IPS-15b (cell line): ENCODE measurements around the gene C1QTNF6.
"Not testable (repeated sequence)": the region's sequence is repeated elsewhere in the genome, so short reads cannot be mapped to it uniquely, and the experiment has no call there.

ENCODE experiments used
- H3K27me3 ChIP-seq: one replicate; pipeline ENCODE4 v1.6.1; 2013; ENCODE audit warnings: low read length; ENCODE audit not compliant: control insufficient read depth, insufficient read depth
- H3K36me3 ChIP-seq: one replicate; pipeline ENCODE4 v1.6.1; 2013; ENCODE audit warnings: low read length; ENCODE audit not compliant: control insufficient read depth, insufficient read depth
- H3K4me1 ChIP-seq: one replicate; pipeline ENCODE4 v1.6.1; 2013; ENCODE audit warnings: mild to moderate bottlenecking, low read length; ENCODE audit not compliant: control insufficient read depth, insufficient read depth
- H3K4me3 ChIP-seq: one replicate; pipeline ENCODE4 v1.5.1; 2013; ENCODE audit warnings: low read depth, low read length
- H3K9ac ChIP-seq: one replicate; pipeline ENCODE4 v1.6.1; 2013; ENCODE audit warnings: low read depth, mild to moderate bottlenecking, low read length
- H3K9me3 ChIP-seq: one replicate; pipeline ENCODE4 v1.6.1; 2013; ENCODE audit warnings: mild to moderate bottlenecking, low read length; ENCODE audit not compliant: control insufficient read depth, insufficient read depth

The C1QTNF6 gene

GRCh38 chr22:37202001-37202555 lies 14.0 kb upstream of the C1QTNF6 start:
- no peaks in the 10 kb centered on the region for H3K36me3 ChIP-seq
- peaks cover 8% of the 10 kb centered on the region for H3K4me1 ChIP-seq
- no peak overlapping the region for H3K4me3 ChIP-seq
- H3K27me3 ChIP-seq: no peaks in the 10 kb centered on the region
- H3K9ac ChIP-seq: no peak overlapping the region
- no peaks in the 10 kb centered on the region for H3K9me3 ChIP-seq

GRCh38 chr22:37201443-37201820 lies 13.4 kb upstream of the C1QTNF6 start:
- not testable (repeated sequence) for H3K27me3 ChIP-seq, H3K9ac ChIP-seq, H3K4me1 ChIP-seq

GRCh38 chr22:37199760-37200108 lies 11.7 kb upstream of the C1QTNF6 start:
- H3K9me3 ChIP-seq: no peaks in the 10 kb centered on the region
- H3K36me3 ChIP-seq: no peaks in the 10 kb centered on the region
- peaks cover 8% of the 10 kb centered on the region for H3K4me1 ChIP-seq
- peak overlapping the region; percentile 48 for H3K4me3 ChIP-seq
- H3K9ac ChIP-seq: no peak overlapping the region
- no peaks in the 10 kb centered on the region for H3K27me3 ChIP-seq

More at GRCh38 chr22:37201443-37201820, 13.4 kb upstream of the C1QTNF6 start:
- not testable (repeated sequence) for H3K9me3 ChIP-seq, H3K36me3 ChIP-seq, H3K4me3 ChIP-seq

- H3K27me3 ChIP-seq: no peaks in the 10 kb centered on the region
- H3K4me3 ChIP-seq: peak overlapping the region; percentile 77
- peaks cover 8% of the 10 kb centered on the region for H3K4me1 ChIP-seq
- no peaks in the 10 kb centered on the region for H3K36me3 ChIP-seq
- no peaks in the 10 kb centered on the region for H3K9me3 ChIP-seq
- H3K9ac ChIP-seq: peak overlapping the region; percentile 94
These were observed 11.2 kb upstream of the C1QTNF6 start for GRCh38 chr22:37199103-37199759.

GRCh38 chr22:37198258-37199102 lies 10.4 kb upstream of the C1QTNF6 start:
- Histone ChIP-seq H3K4me3 (peak overlapping the region; percentile 77), H3K9me3 (no peaks in the 10 kb centered on the region), H3K9ac (peak overlapping the region; percentile 94), H3K4me1 (peaks cover 8% of the 10 kb centered on the region), H3K27me3 (no peaks in the 10 kb centered on the region), H3K36me3 (no peaks in the 10 kb centered on the region)

- Histone ChIP-seq H3K36me3 (no peaks in the 10 kb centered on the region), H3K9ac (no peak overlapping the region), H3K27me3 (no peaks in the 10 kb centered on the region), H3K4me3 (peak overlapping the region; percentile 49), H3K9me3 (no peaks in the 10 kb centered on the region), H3K4me1 (peaks cover 8% of the 10 kb centered on the region)
These were observed 9.6 kb upstream of the C1QTNF6 start for GRCh38 chr22:37197451-37198257.

- Histone ChIP-seq H3K9me3 (no peaks in the 10 kb centered on the region), H3K36me3 (no peaks in the 10 kb centered on the region), H3K4me3 (no peak overlapping the region), H3K9ac (no peak overlapping the region), H3K4me1 (peaks cover 8% of the 10 kb centered on the region), H3K27me3 (no peaks in the 10 kb centered on the region)
These were observed 8.7 kb upstream of the C1QTNF6 start for GRCh38 chr22:37196539-37197450.

GRCh38 chr22:37195921-37196320 lies 7.9 kb upstream of the C1QTNF6 start:
- H3K4me3 ChIP-seq: no peak overlapping the region
- peaks cover 8% of the 10 kb centered on the region for H3K4me1 ChIP-seq
- no peak overlapping the region for H3K9ac ChIP-seq
- no peaks in the 10 kb centered on the region for H3K36me3 ChIP-seq
- no peaks in the 10 kb centered on the region for H3K27me3 ChIP-seq
- no peaks in the 10 kb centered on the region for H3K9me3 ChIP-seq

- Histone ChIP-seq H3K36me3 (no peaks in the 10 kb centered on the region), H3K9ac (no peak overlapping the region), H3K4me1 (peaks cover 5% of the 10 kb centered on the region), H3K9me3 (no peaks in the 10 kb centered on the region), H3K4me3 (no peak overlapping the region), H3K27me3 (no peaks in the 10 kb centered on the region)
These were observed 6.7 kb upstream of the C1QTNF6 start for GRCh38 chr22:37194750-37195149.

- H3K4me1 ChIP-seq: peaks cover 11% of the 10 kb centered on the region
- no peak overlapping the region for H3K4me3 ChIP-seq
- no peaks in the 10 kb centered on the region for H3K9me3 ChIP-seq
- H3K9ac ChIP-seq: no peak overlapping the region
- no peaks in the 10 kb centered on the region for H3K36me3 ChIP-seq
- no peaks in the 10 kb centered on the region for H3K27me3 ChIP-seq
These were observed 5.7 kb upstream of the C1QTNF6 start for GRCh38 chr22:37193629-37194191.
